Measurements from ENCODE around the gene FUT4. TPM values are rescaled to one million over a fixed set of nuclear protein-coding genes. Genes with fewer than 3 reads are reported as not detected.
A peak's percentile ranks its signal among the peaks of the same experiment; 100 is the strongest.

The FUT4 gene, protein sequence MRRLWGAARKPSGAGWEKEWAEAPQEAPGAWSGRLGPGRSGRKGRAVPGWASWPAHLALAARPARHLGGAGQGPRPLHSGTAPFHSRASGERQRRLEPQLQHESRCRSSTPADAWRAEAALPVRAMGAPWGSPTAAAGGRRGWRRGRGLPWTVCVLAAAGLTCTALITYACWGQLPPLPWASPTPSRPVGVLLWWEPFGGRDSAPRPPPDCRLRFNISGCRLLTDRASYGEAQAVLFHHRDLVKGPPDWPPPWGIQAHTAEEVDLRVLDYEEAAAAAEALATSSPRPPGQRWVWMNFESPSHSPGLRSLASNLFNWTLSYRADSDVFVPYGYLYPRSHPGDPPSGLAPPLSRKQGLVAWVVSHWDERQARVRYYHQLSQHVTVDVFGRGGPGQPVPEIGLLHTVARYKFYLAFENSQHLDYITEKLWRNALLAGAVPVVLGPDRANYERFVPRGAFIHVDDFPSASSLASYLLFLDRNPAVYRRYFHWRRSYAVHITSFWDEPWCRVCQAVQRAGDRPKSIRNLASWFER
- polyA plus RNA-seq (2011; rRNA removed) (1.7 and 1.8 TPM in 2 replicates), polyA plus RNA-seq (2017; fragmentation: RNase III; extraction: RNeasy Plus Mini Kit Qiagen cat#74134 plus additional on column Dnase treatment) (1.6 TPM in 3 replicates), polyA minus RNA-seq (2011; rRNA and poly(A)+ RNA removed) (1.8 and 2.2 TPM in 2 replicates)
- 1.2 and 1.7 TPM in 2 replicates for polyA plus RNA-seq (2012; cell fraction: cytosol; rRNA removed)
- polyA plus RNA-seq (2012; cell fraction: nucleus; rRNA removed) = 1.6 and 1.8 TPM in 2 replicates

DNA sequence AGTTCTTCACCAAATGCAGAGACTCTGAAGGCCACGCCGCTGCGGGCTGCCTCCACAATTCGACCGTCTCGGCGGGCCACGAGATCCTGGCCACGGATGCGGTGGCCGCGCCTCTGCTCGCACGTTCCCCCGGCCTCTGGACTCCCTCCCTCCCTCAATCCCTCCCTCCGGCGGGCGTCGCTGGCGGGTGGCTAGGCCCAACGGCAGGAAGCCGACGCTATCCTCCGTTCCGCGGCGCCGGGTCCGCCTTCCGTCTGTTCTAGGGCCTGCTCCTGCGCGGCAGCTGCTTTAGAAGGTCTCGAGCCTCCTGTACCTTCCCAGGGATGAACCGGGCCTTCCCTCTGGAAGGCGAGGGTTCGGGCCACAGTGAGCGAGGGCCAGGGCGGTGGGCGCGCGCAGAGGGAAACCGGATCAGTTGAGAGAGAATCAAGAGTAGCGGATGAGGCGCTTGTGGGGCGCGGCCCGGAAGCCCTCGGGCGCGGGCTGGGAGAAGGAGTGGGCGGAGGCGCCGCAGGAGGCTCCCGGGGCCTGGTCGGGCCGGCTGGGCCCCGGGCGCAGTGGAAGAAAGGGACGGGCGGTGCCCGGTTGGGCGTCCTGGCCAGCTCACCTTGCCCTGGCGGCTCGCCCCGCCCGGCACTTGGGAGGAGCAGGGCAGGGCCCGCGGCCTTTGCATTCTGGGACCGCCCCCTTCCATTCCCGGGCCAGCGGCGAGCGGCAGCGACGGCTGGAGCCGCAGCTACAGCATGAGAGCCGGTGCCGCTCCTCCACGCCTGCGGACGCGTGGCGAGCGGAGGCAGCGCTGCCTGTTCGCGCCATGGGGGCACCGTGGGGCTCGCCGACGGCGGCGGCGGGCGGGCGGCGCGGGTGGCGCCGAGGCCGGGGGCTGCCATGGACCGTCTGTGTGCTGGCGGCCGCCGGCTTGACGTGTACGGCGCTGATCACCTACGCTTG is at the start of gene FUT4:
TSS of gene FUT4 (plus strand) at position 227 of the 951 bp plus-strand sequence. CDS start at position 440, 213 bp downstream.
- Histone ChIP-seq H3K4me3 (peak within 1 kb of the TSS; percentile 69), H3K9me3 (no peaks in the 10 kb centered on the region), H3K4me1 (peaks cover 23% of the 10 kb centered on the region), H3K4me2 (peak within 1 kb of the TSS; percentile 80), H3K27ac (peak within 1 kb of the TSS; percentile 85 to 100)
- POLR2A ChIA-PET = interaction anchor here (1.3 kb wide), 2 partner anchors 22 to 40 kb away, joined by 3 read pairs; no protein-coding TSS in a partner anchor
- ATAC-seq = peak; percentile 95 to 98
- WGBS (ENCODE audit: missing lambda C conversion rate) = 2% methylated on average over 32 of the region's 109 CpGs
- DNase-seq (ENCODE audit: low read depth in 1 of 2, low spot score in 1 of 2) = peak; percentile 66 to 87
- no peak for FAIRE-seq
- CTCF ChIA-PET = interaction anchor here (1.0 to 1.1 kb wide), 2 partner anchors 11 to 23 kb away, joined by 3 read pairs; no protein-coding TSS in a partner anchor
- TF ChIP-seq FOSL2 (IDR thresholded peaks at IDR 0.05) (no peak), FOSL2 (CRISPR knock-in tag; IDR thresholded peaks at IDR 0.05) (no peak), ZFP36 (IDR thresholded peaks at IDR 0.05; ENCODE audit: borderline replicate concordance, partially characterized antibody) (no peak), POLR2AphosphoS2 (conservative IDR thresholded peaks at IDR 0.05; ENCODE audit: low read length) (no peak), MAZ (IDR thresholded peaks at IDR 0.05; ENCODE audit: borderline replicate concordance, low read depth, low read length) (no peak), POLR2A (IDR thresholded peaks at IDR 0.05; ENCODE audit: low read length) (peak; percentile 45), EHF (CRISPR knock-in tag; IDR thresholded peaks at IDR 0.05) (no peak), HOXB5 (CRISPR knock-in tag; IDR thresholded peaks at IDR 0.05) (no peak), HOXA7 (CRISPR knock-in tag; IDR thresholded peaks at IDR 0.05) (no peak), MAFK (IDR thresholded peaks at IDR 0.05; ENCODE audit: partially characterized antibody) (no peak), ESRRA (IDR thresholded peaks at IDR 0.05; ENCODE audit: borderline replicate concordance, low read length) (no peak), CEBPB (IDR thresholded peaks at IDR 0.05) (no peak), KDM5A (IDR thresholded peaks at IDR 0.05) (no peak), BHLHE40 (IDR thresholded peaks at IDR 0.05; ENCODE audit: low read depth, low read length) (no peak), TFCP2L1 (CRISPR knock-in tag; IDR thresholded peaks at IDR 0.05) (no peak), HDAC2 (IDR thresholded peaks at IDR 0.05) (no peak), EP300 (IDR thresholded peaks at IDR 0.05) (no peak), RCOR1 (IDR thresholded peaks at IDR 0.05; ENCODE audit: low read depth, low read length) (no peak), ZC3H11A (IDR thresholded peaks at IDR 0.05) (no peak), GATA3 (IDR thresholded peaks at IDR 0.05; ENCODE audit: borderline replicate concordance) (no peak), NPAS2 (CRISPR knock-in tag; IDR thresholded peaks at IDR 0.05; ENCODE audit: borderline replicate concordance) (no peak), RFX5 (IDR thresholded peaks at IDR 0.05) (no peak)
- TF ChIP-seq, protein P1, sequence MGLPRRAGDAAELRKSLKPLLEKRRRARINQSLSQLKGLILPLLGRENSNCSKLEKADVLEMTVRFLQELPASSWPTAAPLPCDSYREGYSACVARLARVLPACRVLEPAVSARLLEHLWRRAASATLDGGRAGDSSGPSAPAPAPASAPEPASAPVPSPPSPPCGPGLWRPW (IDR thresholded peaks at IDR 0.05) = no peak
- TF ChIP-seq, protein P2, sequence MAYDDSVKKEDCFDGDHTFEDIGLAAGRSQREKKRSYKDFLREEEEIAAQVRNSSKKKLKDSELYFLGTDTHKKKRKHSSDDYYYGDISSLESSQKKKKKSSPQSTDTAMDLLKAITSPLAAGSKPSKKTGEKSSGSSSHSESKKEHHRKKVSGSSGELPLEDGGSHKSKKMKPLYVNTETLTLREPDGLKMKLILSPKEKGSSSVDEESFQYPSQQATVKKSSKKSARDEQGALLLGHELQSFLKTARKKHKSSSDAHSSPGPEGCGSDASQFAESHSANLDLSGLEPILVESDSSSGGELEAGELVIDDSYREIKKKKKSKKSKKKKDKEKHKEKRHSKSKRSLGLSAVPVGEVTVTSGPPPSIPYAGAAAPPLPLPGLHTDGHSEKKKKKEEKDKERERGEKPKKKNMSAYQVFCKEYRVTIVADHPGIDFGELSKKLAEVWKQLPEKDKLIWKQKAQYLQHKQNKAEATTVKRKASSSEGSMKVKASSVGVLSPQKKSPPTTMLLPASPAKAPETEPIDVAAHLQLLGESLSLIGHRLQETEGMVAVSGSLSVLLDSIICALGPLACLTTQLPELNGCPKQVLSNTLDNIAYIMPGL (CRISPR knock-in tag; IDR thresholded peaks at IDR 0.05; ENCODE audit: borderline replicate concordance) = peak; percentile 48; the same call in 1 of the 2 replicates
- TF ChIP-seq, protein P3, sequence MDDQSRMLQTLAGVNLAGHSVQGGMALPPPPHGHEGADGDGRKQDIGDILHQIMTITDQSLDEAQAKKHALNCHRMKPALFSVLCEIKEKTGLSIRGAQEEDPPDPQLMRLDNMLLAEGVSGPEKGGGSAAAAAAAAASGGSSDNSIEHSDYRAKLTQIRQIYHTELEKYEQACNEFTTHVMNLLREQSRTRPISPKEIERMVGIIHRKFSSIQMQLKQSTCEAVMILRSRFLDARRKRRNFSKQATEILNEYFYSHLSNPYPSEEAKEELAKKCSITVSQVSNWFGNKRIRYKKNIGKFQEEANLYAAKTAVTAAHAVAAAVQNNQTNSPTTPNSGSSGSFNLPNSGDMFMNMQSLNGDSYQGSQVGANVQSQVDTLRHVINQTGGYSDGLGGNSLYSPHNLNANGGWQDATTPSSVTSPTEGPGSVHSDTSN (IDR thresholded peaks at IDR 0.05) = no peak
- TF ChIP-seq, protein P4, sequence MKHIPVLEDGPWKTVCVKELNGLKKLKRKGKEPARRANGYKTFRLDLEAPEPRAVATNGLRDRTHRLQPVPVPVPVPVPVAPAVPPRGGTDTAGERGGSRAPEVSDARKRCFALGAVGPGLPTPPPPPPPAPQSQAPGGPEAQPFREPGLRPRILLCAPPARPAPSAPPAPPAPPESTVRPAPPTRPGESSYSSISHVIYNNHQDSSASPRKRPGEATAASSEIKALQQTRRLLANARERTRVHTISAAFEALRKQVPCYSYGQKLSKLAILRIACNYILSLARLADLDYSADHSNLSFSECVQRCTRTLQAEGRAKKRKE (CRISPR knock-in tag; IDR thresholded peaks at IDR 0.05; ENCODE audit: low read depth) = no peak
- TF ChIP-seq, protein P5, sequence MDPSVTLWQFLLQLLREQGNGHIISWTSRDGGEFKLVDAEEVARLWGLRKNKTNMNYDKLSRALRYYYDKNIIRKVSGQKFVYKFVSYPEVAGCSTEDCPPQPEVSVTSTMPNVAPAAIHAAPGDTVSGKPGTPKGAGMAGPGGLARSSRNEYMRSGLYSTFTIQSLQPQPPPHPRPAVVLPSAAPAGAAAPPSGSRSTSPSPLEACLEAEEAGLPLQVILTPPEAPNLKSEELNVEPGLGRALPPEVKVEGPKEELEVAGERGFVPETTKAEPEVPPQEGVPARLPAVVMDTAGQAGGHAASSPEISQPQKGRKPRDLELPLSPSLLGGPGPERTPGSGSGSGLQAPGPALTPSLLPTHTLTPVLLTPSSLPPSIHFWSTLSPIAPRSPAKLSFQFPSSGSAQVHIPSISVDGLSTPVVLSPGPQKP (IDR thresholded peaks at IDR 0.05; ENCODE audit: low read depth, low read length) = no peak
- TF ChIP-seq, protein P6, sequence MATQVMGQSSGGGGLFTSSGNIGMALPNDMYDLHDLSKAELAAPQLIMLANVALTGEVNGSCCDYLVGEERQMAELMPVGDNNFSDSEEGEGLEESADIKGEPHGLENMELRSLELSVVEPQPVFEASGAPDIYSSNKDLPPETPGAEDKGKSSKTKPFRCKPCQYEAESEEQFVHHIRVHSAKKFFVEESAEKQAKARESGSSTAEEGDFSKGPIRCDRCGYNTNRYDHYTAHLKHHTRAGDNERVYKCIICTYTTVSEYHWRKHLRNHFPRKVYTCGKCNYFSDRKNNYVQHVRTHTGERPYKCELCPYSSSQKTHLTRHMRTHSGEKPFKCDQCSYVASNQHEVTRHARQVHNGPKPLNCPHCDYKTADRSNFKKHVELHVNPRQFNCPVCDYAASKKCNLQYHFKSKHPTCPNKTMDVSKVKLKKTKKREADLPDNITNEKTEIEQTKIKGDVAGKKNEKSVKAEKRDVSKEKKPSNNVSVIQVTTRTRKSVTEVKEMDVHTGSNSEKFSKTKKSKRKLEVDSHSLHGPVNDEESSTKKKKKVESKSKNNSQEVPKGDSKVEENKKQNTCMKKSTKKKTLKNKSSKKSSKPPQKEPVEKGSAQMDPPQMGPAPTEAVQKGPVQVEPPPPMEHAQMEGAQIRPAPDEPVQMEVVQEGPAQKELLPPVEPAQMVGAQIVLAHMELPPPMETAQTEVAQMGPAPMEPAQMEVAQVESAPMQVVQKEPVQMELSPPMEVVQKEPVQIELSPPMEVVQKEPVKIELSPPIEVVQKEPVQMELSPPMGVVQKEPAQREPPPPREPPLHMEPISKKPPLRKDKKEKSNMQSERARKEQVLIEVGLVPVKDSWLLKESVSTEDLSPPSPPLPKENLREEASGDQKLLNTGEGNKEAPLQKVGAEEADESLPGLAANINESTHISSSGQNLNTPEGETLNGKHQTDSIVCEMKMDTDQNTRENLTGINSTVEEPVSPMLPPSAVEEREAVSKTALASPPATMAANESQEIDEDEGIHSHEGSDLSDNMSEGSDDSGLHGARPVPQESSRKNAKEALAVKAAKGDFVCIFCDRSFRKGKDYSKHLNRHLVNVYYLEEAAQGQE (IDR thresholded peaks at IDR 0.05) = no peak
- TF ChIP-seq, protein P7, sequence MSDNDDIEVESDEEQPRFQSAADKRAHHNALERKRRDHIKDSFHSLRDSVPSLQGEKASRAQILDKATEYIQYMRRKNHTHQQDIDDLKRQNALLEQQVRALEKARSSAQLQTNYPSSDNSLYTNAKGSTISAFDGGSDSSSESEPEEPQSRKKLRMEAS (IDR thresholded peaks at IDR 0.05) = peak; percentile 88
